ENCODE measurements around the gene PIAS1.
"Not testable (repeated sequence)": the region's sequence is repeated elsewhere in the genome, so short reads cannot be mapped to it uniquely, and the experiment has no call there.

The PIAS1 gene

DNA sequence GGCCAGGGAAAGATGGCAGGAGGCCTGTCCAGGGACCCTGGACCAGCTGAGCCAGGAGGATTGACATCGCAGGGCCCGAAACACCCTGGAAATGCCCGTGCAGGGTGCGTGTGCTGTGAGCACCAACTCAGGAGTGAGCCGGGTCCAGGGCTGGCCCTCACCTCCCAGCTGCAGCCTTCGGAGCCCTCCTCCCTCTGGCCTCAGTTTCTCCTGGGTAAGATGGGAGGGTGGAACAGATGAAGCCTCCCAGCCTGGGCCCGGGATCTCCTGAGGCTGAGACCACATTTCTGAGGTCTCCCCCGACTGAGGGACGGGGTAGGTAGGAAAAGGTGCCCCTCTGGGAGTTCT, 156.3 kb downstream of the PIAS1 start:
- H3K9me3 ChIP-seq (ENCODE audit: insufficient read depth, low read length) = no peaks in the 10 kb centered on the region
- H3K27me3 ChIP-seq (ENCODE audit: insufficient read depth, insufficient read length) = no peaks in the 10 kb centered on the region
- no peak overlapping the region for H3K4me3 ChIP-seq (ENCODE audit: insufficient read length, low read depth)
- H3K9ac ChIP-seq (ENCODE audit: insufficient read length, low read depth) = peak overlapping the region; percentile 7
- peaks cover 28% of the 10 kb centered on the region for H3K4me1 ChIP-seq (ENCODE audit: insufficient read depth, insufficient read length)
- peaks cover 81% of the 10 kb centered on the region for H3K36me3 ChIP-seq (ENCODE audit: insufficient read depth, insufficient read length, low read length)
- TF ChIP-seq YY1 (IDR thresholded peaks at IDR 0.05; ENCODE audit: insufficient read depth, insufficient read length) (no peak), SUZ12 (IDR thresholded peaks at IDR 0.05; ENCODE audit: extremely low read depth, insufficient read depth, insufficient read length) (no peak), ZNF274 (IDR thresholded peaks at IDR 0.05; ENCODE audit: low read depth, low read length) (no peak)
- DNase-seq (ENCODE audit: low read depth, low spot score) = no peak

- DNase-seq (ENCODE audit: low read depth, low spot score) = peak; percentile 42
- TF ChIP-seq ZNF274 (IDR thresholded peaks at IDR 0.05; ENCODE audit: low read depth, low read length) (no peak), SUZ12 (IDR thresholded peaks at IDR 0.05; ENCODE audit: extremely low read depth, insufficient read depth, insufficient read length) (no peak), YY1 (IDR thresholded peaks at IDR 0.05; ENCODE audit: insufficient read depth, insufficient read length) (no peak)
- H3K36me3 ChIP-seq (ENCODE audit: insufficient read depth, insufficient read length, low read length) = peaks cover 81% of the 10 kb centered on the region
- no peaks in the 10 kb centered on the region for H3K9me3 ChIP-seq (ENCODE audit: insufficient read depth, low read length)
- no peaks in the 10 kb centered on the region for H3K27me3 ChIP-seq (ENCODE audit: insufficient read depth, insufficient read length)
- H3K4me1 ChIP-seq (ENCODE audit: insufficient read depth, insufficient read length) = peaks cover 23% of the 10 kb centered on the region
- peak overlapping the region; percentile 6 for H3K9ac ChIP-seq (ENCODE audit: insufficient read length, low read depth)
- H3K4me3 ChIP-seq (ENCODE audit: insufficient read length, low read depth) = no peak overlapping the region
Measured at GRCh38 chr15:68210821-68211655, 156.9 kb downstream of the PIAS1 start.

GRCh38 chr15:68211656-68212320, 157.7 kb downstream of the PIAS1 start:
- Histone ChIP-seq H3K4me1 (ENCODE audit: insufficient read depth, insufficient read length) (peaks cover 20% of the 10 kb centered on the region), H3K27me3 (ENCODE audit: insufficient read depth, insufficient read length) (no peaks in the 10 kb centered on the region), H3K36me3 (ENCODE audit: insufficient read depth, insufficient read length, low read length) (peaks cover 81% of the 10 kb centered on the region), H3K9ac (ENCODE audit: insufficient read length, low read depth) (no peak overlapping the region), H3K4me3 (ENCODE audit: insufficient read length, low read depth) (no peak overlapping the region), H3K9me3 (ENCODE audit: insufficient read depth, low read length) (no peaks in the 10 kb centered on the region)
- TF ChIP-seq ZNF274 (IDR thresholded peaks at IDR 0.05; ENCODE audit: low read depth, low read length) (no peak), SUZ12 (IDR thresholded peaks at IDR 0.05; ENCODE audit: extremely low read depth, insufficient read depth, insufficient read length) (no peak), YY1 (IDR thresholded peaks at IDR 0.05; ENCODE audit: insufficient read depth, insufficient read length) (no peak)
- no peak for DNase-seq (ENCODE audit: low read depth, low spot score)

DNA sequence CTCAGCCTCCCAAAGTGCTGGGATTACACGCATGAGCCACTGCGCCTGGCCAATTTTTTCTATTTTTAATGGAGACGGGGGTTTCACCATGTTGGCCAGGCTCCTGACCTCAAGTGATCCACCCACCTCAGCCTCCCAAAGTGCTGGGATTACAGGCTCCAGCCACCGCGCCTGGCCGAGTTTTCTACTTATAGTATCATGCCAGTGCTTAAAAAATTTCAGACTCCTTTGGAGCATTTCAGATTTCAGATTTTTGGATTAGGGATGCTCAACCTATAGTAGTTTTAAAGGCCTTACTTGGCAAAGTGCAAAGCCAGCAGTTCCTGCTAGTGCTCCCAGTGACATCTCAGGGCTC, 159.4 kb downstream of the PIAS1 start:
- H3K36me3 ChIP-seq (ENCODE audit: insufficient read depth, insufficient read length, low read length) = peaks cover 80% of the 10 kb centered on the region
- H3K9me3 ChIP-seq (ENCODE audit: insufficient read depth, low read length); DNase-seq (ENCODE audit: low read depth, low spot score): not testable (repeated sequence)

GRCh38 chr15:68213991-68214837, 160.1 kb downstream of the PIAS1 start:
- Histone ChIP-seq H3K27me3 (ENCODE audit: insufficient read depth, insufficient read length) (no peaks in the 10 kb centered on the region), H3K9me3 (ENCODE audit: insufficient read depth, low read length) (no peaks in the 10 kb centered on the region), H3K4me1 (ENCODE audit: insufficient read depth, insufficient read length) (peaks cover 12% of the 10 kb centered on the region), H3K9ac (ENCODE audit: insufficient read length, low read depth) (no peak overlapping the region), H3K36me3 (ENCODE audit: insufficient read depth, insufficient read length, low read length) (peaks cover 80% of the 10 kb centered on the region), H3K4me3 (ENCODE audit: insufficient read length, low read depth) (no peak overlapping the region)
- no peak for DNase-seq (ENCODE audit: low read depth, low spot score)
- TF ChIP-seq SUZ12 (IDR thresholded peaks at IDR 0.05; ENCODE audit: extremely low read depth, insufficient read depth, insufficient read length) (no peak), ZNF274 (IDR thresholded peaks at IDR 0.05; ENCODE audit: low read depth, low read length) (no peak), YY1 (IDR thresholded peaks at IDR 0.05; ENCODE audit: insufficient read depth, insufficient read length) (no peak)

More for the DNA sequence above, 159.4 kb downstream of the PIAS1 start:
- not testable (repeated sequence) for H3K27me3 ChIP-seq (ENCODE audit: insufficient read depth, insufficient read length); H3K4me3 ChIP-seq (ENCODE audit: insufficient read length, low read depth); H3K9ac ChIP-seq (ENCODE audit: insufficient read length, low read depth)
- H3K4me1 ChIP-seq (ENCODE audit: insufficient read depth, insufficient read length) = peaks cover 12% of the 10 kb centered on the region

- Histone ChIP-seq H3K4me3 (ENCODE audit: insufficient read length, low read depth) (no peak overlapping the region), H3K9me3 (ENCODE audit: insufficient read depth, low read length) (peaks cover 5% of the 10 kb centered on the region; the same call in 1 of the 2 replicates), H3K9ac (ENCODE audit: insufficient read length, low read depth) (no peak overlapping the region), H3K36me3 (ENCODE audit: insufficient read depth, insufficient read length, low read length) (peaks cover 81% of the 10 kb centered on the region), H3K27me3 (ENCODE audit: insufficient read depth, insufficient read length) (no peaks in the 10 kb centered on the region), H3K4me1 (ENCODE audit: insufficient read depth, insufficient read length) (peaks cover 12% of the 10 kb centered on the region)
- no peak for DNase-seq (ENCODE audit: low read depth, low spot score)
- no peak for TF ChIP-seq SUZ12 (IDR thresholded peaks at IDR 0.05; ENCODE audit: extremely low read depth, insufficient read depth, insufficient read length)
- TF ChIP-seq ZNF274 (IDR thresholded peaks at IDR 0.05; ENCODE audit: low read depth, low read length) = no peak
- no peak for TF ChIP-seq YY1 (IDR thresholded peaks at IDR 0.05; ENCODE audit: insufficient read depth, insufficient read length)
Measured at GRCh38 chr15:68214838-68215254, 160.7 kb downstream of the PIAS1 start.

DNA sequence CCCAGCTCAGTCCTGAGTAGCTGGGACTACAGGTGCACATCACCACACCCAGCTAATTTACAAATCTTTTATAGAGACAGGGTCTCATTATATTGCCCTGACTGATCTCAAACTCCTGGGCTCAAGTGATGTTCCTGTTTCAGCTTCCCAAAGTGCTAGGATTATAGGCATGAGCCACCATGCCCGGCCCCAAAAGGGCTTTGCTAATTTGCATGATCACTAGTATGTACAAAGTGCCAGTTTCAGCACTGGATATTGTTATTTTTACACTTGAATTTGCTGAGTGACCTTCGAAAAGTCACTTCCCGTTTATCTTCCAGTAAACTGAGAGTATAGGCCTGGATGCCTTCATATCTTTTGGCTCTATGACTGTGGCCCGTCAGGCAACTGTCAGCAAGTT, 163.2 kb downstream of the PIAS1 start:
- Histone ChIP-seq H3K4me3 (ENCODE audit: insufficient read length, low read depth) (no peak overlapping the region), H3K9ac (ENCODE audit: insufficient read length, low read depth) (no peak overlapping the region), H3K9me3 (ENCODE audit: insufficient read depth, low read length) (peaks cover 21% of the 10 kb centered on the region; the same call in 1 of the 2 replicates), H3K4me1 (ENCODE audit: insufficient read depth, insufficient read length) (no peaks in the 10 kb centered on the region), H3K36me3 (ENCODE audit: insufficient read depth, insufficient read length, low read length) (peaks cover 70% of the 10 kb centered on the region), H3K27me3 (ENCODE audit: insufficient read depth, insufficient read length) (no peaks in the 10 kb centered on the region)
- TF ChIP-seq ZNF274 (IDR thresholded peaks at IDR 0.05; ENCODE audit: low read depth, low read length) (no peak), SUZ12 (IDR thresholded peaks at IDR 0.05; ENCODE audit: extremely low read depth, insufficient read depth, insufficient read length) (no peak), YY1 (IDR thresholded peaks at IDR 0.05; ENCODE audit: insufficient read depth, insufficient read length) (no peak)
- DNase-seq (ENCODE audit: low read depth, low spot score) = no peak
